AG04449 (cell line): Measurements from ENCODE around the gene IFT122.

Source experiments
- CTCF ChIA-PET: fragments of 350-600 bp; formaldehyde crosslinking; extraction: SDS; loops from one replicate; lab custom pipeline; 2021; ENCODE audit warnings: antibody characterized with exemption; lab: Yijun Ruan, JAX
- POLR2A ChIA-PET: fragments of 400-600, 350-600 bp; formaldehyde crosslinking; extraction: SDS; loops from one replicate; lab custom pipeline; 2020; ENCODE audit warnings: antibody characterized with exemption, inconsistent platforms; lab: Yijun Ruan, JAX
- DNase-seq: peaks from one replicate; pipeline ENCODE4 v3.0.0-alpha.2; 2010; ENCODE audit warnings: low read depth, low spot score
- H3K4me3 ChIP-seq: 2 replicates; pipeline ENCODE4 v1.5.1; 2011; ENCODE audit warnings: low read depth, mild to moderate bottlenecking, control low read depth, low read length
- CTCF ChIP-seq: IDR thresholded peaks from one replicate; pipeline ENCODE4 v1.5.1; 2011; ENCODE audit warnings: mild to moderate bottlenecking, moderate library complexity, low read length, control low read depth, inconsistent platforms; ENCODE audit not compliant: insufficient read depth; ENCODE audit errors: missing control alignments

IFT122 gene

GRCh38 chr3:129421236-129421883, 18.7 kb upstream of the IFT122 start:
- CTCF ChIA-PET = no interaction called here
- POLR2A ChIA-PET = no interaction called here
- DNase-seq = no peak
- H3K4me3 ChIP-seq = no peak overlapping the region
- TF ChIP-seq CTCF = no peak

GRCh38 chr3:129421988-129422745, 17.9 kb upstream of the IFT122 start:
- no peak for DNase-seq
- ChIA-PET CTCF (interaction anchor here (0.6 to 1.2 kb wide), 2 partner anchors 39 to 453 kb away, joined by 3 read pairs; no protein-coding TSS in a partner anchor), POLR2A (no interaction called here)
- TF ChIP-seq CTCF = peak; percentile 3
- H3K4me3 ChIP-seq = no peak overlapping the region

DNA sequence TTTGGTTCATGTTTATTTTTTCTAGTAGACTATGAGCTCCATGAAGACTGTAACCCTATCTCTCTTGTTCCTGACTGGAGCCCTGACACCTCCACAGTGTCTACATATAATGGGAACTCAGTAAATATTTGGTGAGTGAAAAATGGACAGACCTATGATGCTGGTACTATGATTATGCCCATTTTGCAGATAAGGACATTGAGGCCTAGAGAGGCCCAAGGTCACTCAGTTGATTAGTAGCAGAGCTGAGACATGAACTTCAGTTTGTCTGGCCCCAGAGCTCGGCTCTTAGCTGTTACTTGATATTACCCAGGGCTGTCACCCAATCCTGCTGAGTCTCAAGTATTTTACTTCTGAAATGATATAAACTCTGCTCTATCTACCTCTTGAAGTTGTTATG, 17.1 kb upstream of the IFT122 start:
- DNase-seq = no peak
- CTCF ChIA-PET = interaction anchor here (0.6 to 1.4 kb wide), 3 partner anchors 10 to 453 kb away, joined by 3 read pairs; no protein-coding TSS in a partner anchor
- POLR2A ChIA-PET = no interaction called here
- TF ChIP-seq CTCF = no peak
- no peak overlapping the region for H3K4me3 ChIP-seq

DNA sequence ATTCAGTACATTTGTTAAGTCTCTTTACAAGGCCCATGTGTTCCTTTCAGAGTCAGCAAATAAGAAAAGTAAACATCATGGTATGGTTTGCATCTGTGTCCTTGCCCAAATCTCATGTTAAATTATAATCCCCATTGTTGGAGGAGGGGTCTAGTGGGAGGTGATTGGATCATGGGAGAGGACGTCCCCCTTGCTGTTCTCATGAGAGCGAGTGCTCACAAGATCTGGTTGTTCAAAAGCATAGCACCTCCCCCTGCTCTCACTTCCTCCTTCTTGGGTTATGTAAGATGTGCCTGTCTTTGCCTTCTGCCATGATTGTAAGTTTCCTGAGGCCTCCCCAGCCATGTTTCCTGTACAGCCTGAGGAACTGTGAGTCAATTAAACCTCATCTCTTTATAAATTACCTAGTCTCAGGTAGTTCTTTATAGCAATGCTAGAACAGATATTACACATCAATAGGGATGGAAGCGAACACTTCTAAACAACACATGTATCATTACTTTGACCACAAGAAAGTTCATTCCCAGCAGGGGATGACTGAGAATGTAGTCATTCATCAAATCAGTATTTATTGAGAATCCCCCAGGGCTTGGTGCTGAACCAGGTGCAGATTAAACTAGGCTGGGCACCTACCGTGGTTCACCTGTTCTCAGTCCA, 15.7 kb upstream of the IFT122 start:
- no peak for DNase-seq
- ChIA-PET POLR2A (no interaction called here), CTCF (interaction anchor here (1.4 kb wide), 1 partner anchor 12 kb away, joined by 3 read pairs; no protein-coding TSS in a partner anchor)
- no peak overlapping the region for H3K4me3 ChIP-seq
- no peak for TF ChIP-seq CTCF

- POLR2A ChIA-PET = no interaction called here
Measured at GRCh38 chr3:129425213-129425612, 14.8 kb upstream of the IFT122 start.

More at GRCh38 chr3:129425213-129425612, 14.8 kb upstream of the IFT122 start:
- CTCF ChIA-PET = no interaction called here
- no peak for DNase-seq
- no peak overlapping the region for H3K4me3 ChIP-seq
- TF ChIP-seq CTCF = no peak
